Esophagus muscularis mucosa (tissue), 4 donors: ENCODE measurements around the gene UPK1B. TPM values are rescaled to one million over a fixed set of nuclear protein-coding genes. Genes with fewer than 3 reads are reported as not detected.
A peak's percentile ranks its signal among the peaks of the same experiment; 100 is the strongest.
"Not testable (repeated sequence)": the region's sequence is repeated elsewhere in the genome, so short reads cannot be mapped to it uniquely, and the experiment has no call there.

Source experiments
- DNase-seq: peaks from one replicate; pipeline ENCODE4 v3.0.0-alpha.2; 2017; ENCODE audit errors: extremely low spot score
- H3K27ac ChIP-seq, 4 donors: fragments of 200-600 bp; sonication (generic); replicated peaks in 1 of 4; 1 replicate in 3 of 4; 2 replicates in 1 of 4; pipeline ENCODE4 v1.5.1; 2016 to 2019; ENCODE audit warnings: mild to moderate bottlenecking in 1 of 4
- H3K27me3 ChIP-seq, 4 donors: fragments of 200-600 bp; sonication (generic); one replicate each; pipeline versions ENCODE4 v1.5.1 to v1.6.0; 2016 to 2019
- H3K36me3 ChIP-seq, 4 donors: fragments of 200-600 bp; sonication (generic); one replicate each; pipeline ENCODE4 v1.5.1; 2016 to 2019
- H3K4me1 ChIP-seq, 4 donors: fragments of 200-600 bp; sonication (generic); one replicate each; pipeline ENCODE4 v1.5.1; 2016 to 2019
- H3K4me3 ChIP-seq, 4 donors: fragments of 200-600 bp; sonication (generic); 1 replicate in 2 of 4; 2 replicates in 2 of 4; pipeline ENCODE4 v1.5.1; 2016 to 2019; ENCODE audit warnings: mild to moderate bottlenecking in 4 of 4, moderate library complexity in 1 of 4
- H3K9me3 ChIP-seq, 4 donors: fragments of 200-600 bp; sonication (generic); 1 replicate in 3 of 4; 2 replicates in 1 of 4; pipeline ENCODE4 v1.5.1; 2016 to 2019
- EP300 ChIP-seq: sonication (generic); formaldehyde crosslinking; IDR thresholded peaks from one replicate; pipeline ENCODE4 v1.6.1; 2017; ENCODE audit warnings: antibody characterized with exemption
- POLR2A ChIP-seq: fragments of 450-650 bp; IDR thresholded peaks from one replicate; pipeline ENCODE4 v1.6.1; 2017; ENCODE audit warnings: antibody characterized with exemption, moderate library complexity, mild to moderate bottlenecking, low read depth
- POLR2AphosphoS5 ChIP-seq, 2 donors: sonication (generic); formaldehyde crosslinking; IDR thresholded peaks; one replicate each; pipeline ENCODE4 v1.6.1; 2017; ENCODE audit warnings: antibody characterized with exemption in 2 of 2
- WGBS: methylation state at CpG from one replicate; pipeline ENCODE4 v1.1.5; 2018; 5-methylcytosine and 5-hydroxymethylcytosine counted together
- intact Hi-C: fragments of 100-400 bp; cut with DNase I; formaldehyde crosslinking; loops from one replicate; pipeline ENCODE4 v1.15.1; 2023
- total RNA-seq, 4 donors: library from RNA; depleted of rRNA; stranded (reverse); fragments of >200 nt; gene quantifications; one replicate each; pipeline versions ENCODE4 v1.1.0 to v1.2.1, GENCODE V29; 2016
- TF ChIP-seq, protein P1 (sequence below), 3 experiments: fragments of 200-600 bp in 2 of 3; fragments of 450-650 bp in 1 of 3; sonication (generic) in 2 of 3; IDR thresholded peaks; one replicate each; pipeline ENCODE4 v1.5.1; 2017 to 2019; ENCODE audit warnings: antibody characterized with exemption in 3 of 3, mild to moderate bottlenecking in 2 of 3, moderate library complexity in 1 of 3

Gene UPK1B
- total RNA-seq, 4 donors from 2014 or later, result not detected

DNA sequence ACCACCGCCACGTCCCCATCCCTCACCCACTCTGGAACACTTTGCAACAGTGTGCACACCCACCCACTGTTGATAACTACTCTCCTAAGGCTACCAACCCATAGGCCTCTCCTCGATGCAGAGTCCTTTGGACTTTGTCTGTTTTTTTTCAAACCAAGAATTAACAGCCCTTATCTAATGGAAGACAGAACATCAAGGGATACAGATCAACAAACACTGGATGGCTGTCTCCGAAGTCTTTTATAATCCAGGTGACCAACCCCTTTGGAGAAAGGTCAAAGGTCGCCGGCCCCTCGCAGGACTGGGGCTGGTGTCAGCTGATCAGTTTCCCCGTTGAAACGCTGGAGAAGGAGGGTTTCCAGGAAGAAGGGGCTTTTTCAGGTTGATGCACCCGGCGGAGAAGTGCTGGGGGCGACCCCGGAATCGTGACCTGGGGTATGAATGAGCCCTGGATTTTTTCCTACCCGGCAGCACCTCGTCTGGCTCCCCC lies 66.7 kb downstream of the UPK1B start:
- Histone ChIP-seq H3K4me3 (peak overlapping the region; percentile 81 to 94 (median 82)), H3K4me1 (peaks cover 19 to 29% (median 27%) of the 10 kb centered on the region in 4 donors), H3K9me3 (no peaks in the 10 kb centered on the region), H3K27me3 (no peaks in the 10 kb centered on the region), H3K36me3 (peaks cover under 1 to 17% (median 9%) of the 10 kb centered on the region in 4 donors), H3K27ac (peak overlapping the region; percentile 88 to 92 (median 92))
- no peak for TF ChIP-seq POLR2A
- TF ChIP-seq, protein P1, sequence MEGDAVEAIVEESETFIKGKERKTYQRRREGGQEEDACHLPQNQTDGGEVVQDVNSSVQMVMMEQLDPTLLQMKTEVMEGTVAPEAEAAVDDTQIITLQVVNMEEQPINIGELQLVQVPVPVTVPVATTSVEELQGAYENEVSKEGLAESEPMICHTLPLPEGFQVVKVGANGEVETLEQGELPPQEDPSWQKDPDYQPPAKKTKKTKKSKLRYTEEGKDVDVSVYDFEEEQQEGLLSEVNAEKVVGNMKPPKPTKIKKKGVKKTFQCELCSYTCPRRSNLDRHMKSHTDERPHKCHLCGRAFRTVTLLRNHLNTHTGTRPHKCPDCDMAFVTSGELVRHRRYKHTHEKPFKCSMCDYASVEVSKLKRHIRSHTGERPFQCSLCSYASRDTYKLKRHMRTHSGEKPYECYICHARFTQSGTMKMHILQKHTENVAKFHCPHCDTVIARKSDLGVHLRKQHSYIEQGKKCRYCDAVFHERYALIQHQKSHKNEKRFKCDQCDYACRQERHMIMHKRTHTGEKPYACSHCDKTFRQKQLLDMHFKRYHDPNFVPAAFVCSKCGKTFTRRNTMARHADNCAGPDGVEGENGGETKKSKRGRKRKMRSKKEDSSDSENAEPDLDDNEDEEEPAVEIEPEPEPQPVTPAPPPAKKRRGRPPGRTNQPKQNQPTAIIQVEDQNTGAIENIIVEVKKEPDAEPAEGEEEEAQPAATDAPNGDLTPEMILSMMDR (IDR thresholded peaks at IDR 0.05), result no peak
- no peak for TF ChIP-seq EP300
- TF ChIP-seq POLR2AphosphoS5 (IDR thresholded peaks at IDR 0.05), result no peak
- WGBS, result 3% methylated on average over 15 of the region's 16 CpGs
- DNase-seq, result no peak
- intact Hi-C loops, result loop anchor here (10.0 kb wide), 1 partner anchor 355 kb away; no protein-coding TSS in a partner anchor

DNA sequence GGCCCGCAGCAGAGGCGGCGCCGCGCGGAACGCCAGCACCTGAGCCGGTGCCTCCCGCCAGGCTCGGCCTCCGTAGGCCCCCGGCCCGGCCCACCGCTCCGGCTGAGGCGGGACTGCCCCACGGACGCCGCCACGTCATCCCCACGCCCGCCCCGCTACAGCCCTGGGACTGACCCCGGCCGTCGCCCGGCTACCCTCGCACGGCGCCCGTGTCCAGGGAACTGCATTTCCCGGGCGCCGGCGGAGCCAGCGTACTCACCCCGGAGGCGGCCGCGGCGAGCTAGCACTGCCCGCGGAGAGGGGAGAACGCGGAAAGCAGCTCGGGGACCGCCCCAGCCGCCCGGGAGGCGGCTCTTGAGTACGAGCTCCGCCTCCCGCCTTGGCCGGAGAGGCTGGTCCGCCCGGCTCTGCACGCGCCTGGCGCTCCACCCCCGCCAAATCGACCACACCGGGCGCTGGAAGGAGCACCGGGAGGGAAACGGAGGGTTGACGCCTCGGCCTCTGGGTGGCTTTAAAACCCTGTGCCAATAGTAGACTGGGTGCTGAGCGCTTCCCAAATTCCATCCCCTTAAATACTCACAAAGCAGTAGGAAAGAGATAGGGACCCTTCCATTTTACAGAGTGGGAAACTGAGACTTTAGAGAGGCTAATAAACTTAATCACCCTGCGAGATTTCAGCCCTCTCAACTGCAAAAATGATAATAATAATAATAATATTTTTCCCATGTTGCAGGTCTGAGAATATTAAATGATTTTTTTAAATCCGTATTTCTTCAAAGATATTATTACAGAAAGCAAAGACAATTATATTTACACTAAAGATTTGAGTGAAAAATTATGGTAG lies 67.4 kb downstream of the UPK1B start, which contains the start of gene B4GALT4:
B4GALT4 (minus strand) TSS at position 288 of the 844 bp plus-strand sequence. CDS start 10,779 bp downstream, outside the sequence.
- H3K27ac ChIP-seq, result peak within 1 kb of the TSS; percentile 88 to 92 (median 92)
- TF ChIP-seq POLR2AphosphoS5 (IDR thresholded peaks at IDR 0.05) (peak; percentile 68 to 88), POLR2A (peak; percentile 48), EP300 (no peak)
- TF ChIP-seq, protein P1 (IDR thresholded peaks at IDR 0.05), result no peak
- peak; percentile 93 for DNase-seq
- H3K36me3 ChIP-seq, result peaks cover 0 to 11% (median 2%) of the 10 kb centered on the region in 4 donors
- intact Hi-C loops, result loop anchor here (10.0 kb wide), 1 partner anchor 356 kb away; no protein-coding TSS in a partner anchor
- peaks cover 19 to 29% (median 27%) of the 10 kb centered on the region in 4 donors for H3K4me1 ChIP-seq
- no peaks in the 10 kb centered on the region for H3K9me3 ChIP-seq
- WGBS, result 4% methylated on average over 48 of the region's 70 CpGs
- peak within 1 kb of the TSS; percentile 81 to 94 (median 82) for H3K4me3 ChIP-seq
- H3K27me3 ChIP-seq, result no peaks in the 10 kb centered on the region

DNA sequence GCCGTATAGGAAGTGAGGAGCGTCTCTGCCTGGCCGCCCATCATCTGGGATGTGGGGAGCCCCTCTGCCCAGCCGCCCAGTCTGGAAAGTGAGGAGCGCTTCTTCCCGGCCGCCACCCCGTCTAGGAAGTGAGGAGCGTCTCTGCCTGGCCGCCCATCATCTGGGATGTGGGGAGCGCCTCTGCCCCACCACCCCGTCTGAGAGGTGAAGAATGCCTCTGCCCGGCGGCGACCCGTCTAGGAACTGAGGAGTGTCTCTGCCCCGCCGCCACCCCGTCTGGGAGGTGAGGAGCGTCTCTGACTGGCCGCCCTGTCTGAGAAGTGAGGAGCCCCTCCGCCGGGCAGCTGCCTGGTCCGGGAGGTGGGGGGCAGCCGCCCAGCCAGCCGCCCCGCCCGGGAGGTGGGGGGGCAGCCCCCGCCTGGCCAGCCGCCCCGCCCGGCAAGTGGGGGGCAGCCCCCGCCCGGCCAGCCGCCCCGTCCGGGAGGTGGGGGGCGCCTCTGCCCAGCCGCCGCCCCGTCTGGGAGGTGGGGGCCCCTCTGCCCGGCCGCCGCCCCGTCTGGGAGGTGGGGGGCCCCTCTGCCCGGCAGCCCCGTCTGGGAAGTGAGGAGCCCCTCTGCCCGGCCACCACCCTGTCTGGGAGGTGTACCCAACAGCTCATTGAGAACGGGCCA lies 69.1 kb downstream of the UPK1B start:
- H3K9me3 ChIP-seq, H3K36me3 ChIP-seq, DNase-seq, H3K27ac ChIP-seq, H3K4me3 ChIP-seq, H3K27me3 ChIP-seq: not testable (repeated sequence)
- intact Hi-C loops, result loop anchor here (10.0 kb wide), 1 partner anchor 358 kb away; no protein-coding TSS in a partner anchor
- H3K4me1 ChIP-seq, result peaks cover 19 to 29% (median 27%) of the 10 kb centered on the region in 4 donors
- 94% methylated on average over 13 of the region's 49 CpGs for WGBS

DNA sequence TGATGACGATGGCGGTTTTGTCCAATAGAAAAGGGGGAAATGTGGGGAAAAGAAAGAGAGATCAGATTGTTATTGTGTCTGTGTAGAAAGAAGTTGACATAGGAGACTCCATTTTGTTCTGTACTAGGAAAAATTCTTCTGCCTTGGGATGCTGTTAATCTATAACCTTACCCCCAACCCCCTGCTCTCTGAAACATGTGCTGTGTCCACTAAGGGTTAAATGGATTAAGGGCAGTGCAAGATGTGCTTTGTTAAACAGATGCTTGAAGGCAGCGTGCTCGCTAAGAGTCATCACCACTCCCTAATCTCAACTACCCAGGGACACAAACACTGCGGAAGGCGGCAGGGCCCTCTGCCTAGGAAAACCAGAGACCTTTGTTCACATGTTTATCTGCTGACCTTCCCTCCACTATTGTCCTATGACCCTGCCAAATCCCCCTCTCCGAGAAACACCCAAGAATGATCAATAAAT lies 69.7 kb downstream of the UPK1B start:
- peaks cover 19 to 29% (median 27%) of the 10 kb centered on the region in 4 donors for H3K4me1 ChIP-seq
- 89% methylated on average over 7 of the region's 7 CpGs for WGBS
- not testable (repeated sequence) for H3K27me3 ChIP-seq, H3K4me3 ChIP-seq, H3K27ac ChIP-seq, DNase-seq, H3K36me3 ChIP-seq, H3K9me3 ChIP-seq
- intact Hi-C loops, result loop anchor here (10.0 kb wide), 1 partner anchor 358 kb away; no protein-coding TSS in a partner anchor

DNA sequence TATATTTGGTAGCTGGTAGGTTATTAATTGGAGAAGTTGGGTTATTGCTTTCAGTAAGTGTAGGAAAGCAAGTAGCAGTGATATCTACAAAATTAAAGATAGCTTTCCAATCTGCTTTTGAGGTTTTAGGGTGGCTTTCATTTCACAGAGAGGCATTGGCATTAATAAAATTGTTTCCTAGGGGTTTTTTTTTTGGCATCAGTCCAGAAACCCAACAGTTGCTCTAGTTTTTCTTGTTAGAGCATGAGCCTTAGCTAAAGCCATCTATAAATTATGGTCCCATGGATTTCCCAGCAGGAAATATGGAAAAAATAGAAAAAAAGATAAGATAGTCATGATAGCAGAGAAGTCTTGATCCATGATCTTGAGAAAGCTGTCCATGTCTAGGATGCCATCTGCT lies 70.3 kb downstream of the UPK1B start:
- Histone ChIP-seq H3K27ac (no peak overlapping the region), H3K27me3 (no peaks in the 10 kb centered on the region), H3K36me3 (no peaks in the 10 kb centered on the region), H3K4me1 (peaks cover 16 to 26% (median 24%) of the 10 kb centered on the region in 4 donors), H3K9me3 (peaks cover 0 to 10% (median 3%) of the 10 kb centered on the region in 4 donors), H3K4me3 (no peak overlapping the region)
- no peak for DNase-seq
- TF ChIP-seq POLR2AphosphoS5 (IDR thresholded peaks at IDR 0.05) (no peak), POLR2A (no peak), EP300 (no peak)
- TF ChIP-seq, protein P1 (IDR thresholded peaks at IDR 0.05), result no peak
- intact Hi-C loops, result loop anchor here (10.0 kb wide), 1 partner anchor 359 kb away; no protein-coding TSS in a partner anchor
